ENCODE measurements around the gene ZKSCAN5.

- no peak for TF ChIP-seq POLR2AphosphoS5 (IDR thresholded peaks at IDR 0.05; ENCODE audit: low read depth, low read length)
- TF ChIP-seq TAF1 (IDR thresholded peaks at IDR 0.05; ENCODE audit: borderline replicate concordance, insufficient read depth, low read length), result no peak
- no peak for TF ChIP-seq REST (IDR thresholded peaks at IDR 0.05; ENCODE audit: insufficient read depth in 1 of 2, low read depth in 2 of 2, low read length in 2 of 2)
Observed at GRCh38 chr7:99461221-99461620, 43.2 kb upstream of the ZKSCAN5 start.
